H9 (cell line): ENCODE measurements around the gene TRIP11. TPM values are rescaled to one million over a fixed set of nuclear protein-coding genes. Genes with fewer than 3 reads are reported as not detected.

ENCODE experiments used
- DNase-seq: peaks from one replicate; pipeline ENCODE4 v3.0.0-alpha.2; 2017
- H2AFZ ChIP-seq: one replicate; pipeline ENCODE4 v1.6.1; 2013; ENCODE audit warnings: mild to moderate bottlenecking, low read length, control low read depth, moderate library complexity
- H2AK5ac ChIP-seq: 2 replicates; pipeline ENCODE4 v1.6.1; 2013; ENCODE audit warnings: low read length, control low read depth, mixed read lengths; ENCODE audit not compliant: insufficient read length
- H2BK120ac ChIP-seq: one replicate; pipeline ENCODE4 v1.6.1; 2013; ENCODE audit warnings: low read depth, mild to moderate bottlenecking, low read length, control low read depth, inconsistent platforms; ENCODE audit not compliant: poor library complexity, severe bottlenecking
- H2BK12ac ChIP-seq: 2 replicates; pipeline ENCODE4 v1.6.1; 2013; ENCODE audit warnings: low read length, control low read depth, mixed read lengths, low read depth; ENCODE audit not compliant: insufficient read length
- H2BK15ac ChIP-seq: 2 replicates; pipeline ENCODE4 v1.6.1; 2013; ENCODE audit warnings: low read depth, low read length, control low read depth
- H2BK20ac ChIP-seq: one replicate; pipeline ENCODE4 v1.6.1; 2013; ENCODE audit warnings: low read depth, mild to moderate bottlenecking, low read length, control low read depth, inconsistent platforms; ENCODE audit not compliant: poor library complexity, severe bottlenecking
- H2BK5ac ChIP-seq: 2 replicates; pipeline ENCODE4 v1.6.1; 2013; ENCODE audit warnings: low read length, control low read depth, mixed read lengths; ENCODE audit not compliant: insufficient read length
- H3K14ac ChIP-seq: 2 replicates; pipeline ENCODE4 v1.6.1; 2013; ENCODE audit warnings: low read length, control low read depth; ENCODE audit not compliant: insufficient read depth
- H3K18ac ChIP-seq: 2 replicates; pipeline ENCODE4 v1.6.1; 2013; ENCODE audit warnings: low read depth, mild to moderate bottlenecking, mixed read lengths, low read length, control low read depth; ENCODE audit not compliant: insufficient read length
- H3K23ac ChIP-seq: 2 replicates; pipeline ENCODE4 v1.6.1; 2013; ENCODE audit warnings: low read length, control low read depth, mixed read lengths, low read depth; ENCODE audit not compliant: insufficient read length
- H3K23me2 ChIP-seq: 2 replicates; pipeline ENCODE4 v1.6.1; 2013; ENCODE audit warnings: low read depth, mild to moderate bottlenecking, mixed read lengths, low read length, control low read depth; ENCODE audit not compliant: insufficient read length, poor library complexity, severe bottlenecking
- H3K27ac ChIP-seq: 2 replicates; pipeline ENCODE4 v1.5.1; 2013; ENCODE audit warnings: low read length, control low read depth, mixed read lengths, low read depth; ENCODE audit not compliant: insufficient read length
- H3K27me3 ChIP-seq: 2 replicates; pipeline ENCODE4 v1.6.1; 2013; ENCODE audit warnings: low read length, control low read depth, inconsistent platforms; ENCODE audit not compliant: insufficient read depth
- H3K4ac ChIP-seq: 2 replicates; pipeline ENCODE4 v1.6.1; 2013; ENCODE audit warnings: low read depth, mild to moderate bottlenecking, control low read depth, inconsistent platforms, low read length, moderate library complexity
- H3K4me1 ChIP-seq: 2 replicates; pipeline ENCODE4 v1.6.1; 2013; ENCODE audit warnings: low read length, control low read depth, inconsistent platforms; ENCODE audit not compliant: insufficient read depth
- H3K4me2 ChIP-seq: 2 replicates; pipeline ENCODE4 v1.6.1; 2013; ENCODE audit warnings: low read length, control low read depth, mixed read lengths; ENCODE audit not compliant: insufficient read length, insufficient read depth
- H3K56ac ChIP-seq: 2 replicates; pipeline ENCODE4 v1.6.1; 2013; ENCODE audit warnings: low read depth, mild to moderate bottlenecking, mixed read lengths, low read length, control low read depth; ENCODE audit not compliant: insufficient read length
- H3K79me1 ChIP-seq: 2 replicates; pipeline ENCODE4 v1.6.1; 2013; ENCODE audit warnings: low read depth, mild to moderate bottlenecking, moderate library complexity, low read length, control low read depth, inconsistent platforms; ENCODE audit not compliant: insufficient read depth, poor library complexity, severe bottlenecking
- H3K79me2 ChIP-seq: 2 replicates; pipeline ENCODE4 v1.6.1; 2013; ENCODE audit warnings: low read length, control low read depth, inconsistent platforms; ENCODE audit not compliant: insufficient read depth
- H3K9ac ChIP-seq: 2 replicates; pipeline ENCODE4 v1.6.1; 2013; ENCODE audit warnings: low read length, control low read depth, mixed read lengths; ENCODE audit not compliant: insufficient read length; ENCODE audit errors: extremely low read depth
- H3K9me3 ChIP-seq: one replicate; pipeline ENCODE4 v1.6.1; 2013; ENCODE audit warnings: low read depth, low read length, inconsistent platforms; ENCODE audit not compliant: control insufficient read depth
- H3T11ph ChIP-seq: one replicate; pipeline ENCODE4 v1.6.1; 2013; ENCODE audit warnings: mild to moderate bottlenecking, low read length, control low read depth, inconsistent platforms
- H4K20me1 ChIP-seq: one replicate; pipeline ENCODE4 v1.6.1; 2013; ENCODE audit not compliant: control insufficient read depth, insufficient read length, insufficient read depth
- H4K5ac ChIP-seq: 2 replicates; pipeline ENCODE4 v1.6.1; 2013; ENCODE audit warnings: low read depth, mild to moderate bottlenecking, mixed read lengths, low read length, control low read depth; ENCODE audit not compliant: insufficient read length
- H4K8ac ChIP-seq: replicated peaks from 2 replicates; pipeline ENCODE4 v1.6.1; 2013; ENCODE audit warnings: low read length, control low read depth, mixed read lengths, low read depth; ENCODE audit not compliant: insufficient read length
- H4K91ac ChIP-seq: 2 replicates; pipeline ENCODE4 v1.6.1; 2013; ENCODE audit warnings: low read depth, mild to moderate bottlenecking, moderate library complexity, mixed read lengths, low read length, control low read depth; ENCODE audit not compliant: insufficient read length
- H3K27ac Mint-ChIP-seq, 3 experiments: 2 replicates in 2 of 3; 3 replicates in 1 of 3; pipeline ENCODE4 v1.8.0; 2020 to 2021; ENCODE audit warnings: mixed read lengths in 3 of 3, mild to moderate bottlenecking in 1 of 3, moderate library complexity in 1 of 3
- H3K27me3 Mint-ChIP-seq: 2 replicates; pipeline ENCODE4 v1.8.0; 2021; ENCODE audit warnings: low read depth, mild to moderate bottlenecking, moderate library complexity, mixed read lengths
- H3K36me3 Mint-ChIP-seq, 3 experiments: 2 replicates in 2 of 3; 3 replicates in 1 of 3; pipeline ENCODE4 v1.8.0; 2020 to 2021; ENCODE audit warnings: low read depth in 3 of 3, mixed read lengths in 3 of 3; ENCODE audit not compliant: insufficient read depth in 1 of 3
- H3K4me1 Mint-ChIP-seq, 2 experiments: 2 replicates each; pipeline ENCODE4 v1.8.0; 2020; ENCODE audit warnings: mixed read lengths in 2 of 2
- H3K4me3 Mint-ChIP-seq, 2 experiments: 2 replicates in 1 of 2; 3 replicates in 1 of 2; pipeline ENCODE4 v1.8.0; 2020 to 2021; ENCODE audit warnings: mild to moderate bottlenecking in 2 of 2, mixed read lengths in 2 of 2, moderate library complexity in 1 of 2
- H3K9me3 Mint-ChIP-seq, 2 experiments: 2 replicates in 1 of 2; 3 replicates in 1 of 2; pipeline ENCODE4 v1.8.0; 2020; ENCODE audit warnings: mild to moderate bottlenecking in 2 of 2, mixed read lengths in 2 of 2, moderate library complexity in 1 of 2
- CTCF ChIP-seq: fragments of 200-600 bp; sonication (generic); conservative IDR thresholded peaks from 3 replicates; pipeline ENCODE4 v1.8.0; 2021; ENCODE audit warnings: antibody characterized with exemption, mild to moderate bottlenecking
- WGBS: extraction: QIAGEN DNeasy Blood & Tissue Kit; methylation state at CpG from one replicate; pipeline ENCODE4 v1.1.7; 2013; ENCODE audit warnings: missing lambda C conversion rate, low lambda C conversion rate, mixed read lengths; ENCODE audit not compliant: insufficient read length; ENCODE audit errors: extremely low coverage; 5-methylcytosine and 5-hydroxymethylcytosine counted together
- total RNA-seq: library from RNA; stranded (reverse); gene quantifications from 2 replicates; pipeline ENCODE4 v1.2.1, GENCODE V29; 2021

The TRIP11 gene
- total RNA-seq, 1 experiment from 2014 or later, result 33.5 TPM

- no peak for TF ChIP-seq CTCF
- Histone ChIP-seq H2BK120ac (no peak overlapping the region), H2BK12ac (no peak overlapping the region), H4K8ac (no peak overlapping the region), H4K20me1 (no peaks in the 10 kb centered on the region), H3T11ph (no peak overlapping the region), H3K9ac (no peak overlapping the region), H2AFZ (no peak overlapping the region), H3K79me1 (no peaks in the 10 kb centered on the region), H4K5ac (no peak overlapping the region), H3K23me2 (no peaks in the 10 kb centered on the region), H3K14ac (no peak overlapping the region), H3K4me1 (no peaks in the 10 kb centered on the region), H3K18ac (no peak overlapping the region), H2AK5ac (no peak overlapping the region), H3K79me2 (no peaks in the 10 kb centered on the region), H2BK20ac (no peak overlapping the region), H2BK15ac (no peak overlapping the region), H3K27ac (no peak overlapping the region), H3K4me2 (no peak overlapping the region), H3K4ac (no peak overlapping the region), H3K27me3 (no peaks in the 10 kb centered on the region), H3K56ac (no peak overlapping the region), H4K91ac (no peak overlapping the region), H3K9me3 (no peaks in the 10 kb centered on the region), H2BK5ac (no peak overlapping the region), H3K23ac (no peak overlapping the region)
- Mint-ChIP-seq H3K27me3 (no peaks in the 10 kb centered on the region; the same call in 1 of the 2 replicates), H3K4me1 (no peaks in the 10 kb centered on the region; a peak in 2 of 4 replicates), H3K4me3 (no peak overlapping the region), H3K27ac (no peak overlapping the region), H3K36me3 (peaks cover 0 to 3% (median 0%) of the 10 kb centered on the region in 3 experiments; a peak in 1 of 7 replicates), H3K9me3 (peaks cover 0 to 1% of the 10 kb centered on the region in 2 experiments; a peak in 1 of 5 replicates)
- no peak for DNase-seq
- no CpG with 5 or more reads among the region's 3 CpGs for WGBS
Observed at GRCh38 chr14:91920526-91920925, 119.3 kb downstream of the TRIP11 start.
